Measurements from ENCODE around the gene SLC37A2. TPM values are rescaled to one million over a fixed set of nuclear protein-coding genes. Genes with fewer than 3 reads are reported as not detected.

The SLC37A2 gene
- total RNA-seq, 2 donors from 2014 or later, result 1.6 to 2.6 TPM

DNA sequence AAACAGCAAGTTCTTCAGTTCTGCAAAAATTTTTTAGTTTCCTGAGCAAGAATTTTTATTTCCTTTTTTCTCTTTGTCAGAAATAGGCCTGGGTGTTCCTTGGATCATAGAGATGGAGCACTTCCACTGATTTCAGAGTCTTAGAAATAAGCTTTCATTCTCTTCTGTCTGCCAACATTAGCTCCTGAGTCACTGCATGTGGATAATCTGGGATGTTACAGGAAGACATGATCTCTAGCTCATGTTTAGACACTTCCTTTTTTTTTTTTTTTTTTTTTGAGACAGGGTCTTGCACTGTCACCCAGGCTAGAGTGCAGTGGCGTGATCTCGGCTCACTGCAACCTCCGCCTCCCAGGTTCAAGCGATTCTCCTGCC is 61.5 kb downstream of the SLC37A2 start:
- Mint-ChIP-seq H3K36me3 (ENCODE audit: low read depth) (no peaks in the 10 kb centered on the region), H3K27me3 (peaks cover 47% of the 10 kb centered on the region), H3K9me3 (no peaks in the 10 kb centered on the region), H3K4me3 (no peak overlapping the region), H3K4me1 (no peaks in the 10 kb centered on the region), H3K27ac (no peak overlapping the region)
- ATAC-seq (replicated peaks), result no peak

DNA sequence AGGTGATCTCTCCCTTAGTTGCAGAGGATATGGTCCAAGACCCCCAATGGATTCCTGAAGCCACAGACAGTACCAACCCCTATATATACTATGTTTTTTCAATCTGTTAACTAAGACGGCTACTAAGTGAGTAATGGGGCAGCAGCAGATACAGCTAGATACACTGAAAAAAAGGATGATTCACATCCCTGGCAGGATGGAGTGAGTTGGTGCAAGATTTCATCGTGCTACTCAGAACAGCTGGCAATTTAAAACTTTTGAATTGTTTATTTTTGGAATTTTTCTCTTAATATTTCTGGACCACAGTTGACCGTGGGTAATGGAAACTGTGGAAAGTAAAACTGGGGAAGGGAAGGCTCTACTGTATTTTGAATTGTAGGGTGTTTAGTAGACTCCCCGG is 65.3 kb downstream of the SLC37A2 start:
- no peak for ATAC-seq (replicated peaks)
- no peaks in the 10 kb centered on the region for H3K9me3 Mint-ChIP-seq
- H3K27me3 Mint-ChIP-seq, result peaks cover 49% of the 10 kb centered on the region
- H3K36me3 Mint-ChIP-seq (ENCODE audit: low read depth), result no peaks in the 10 kb centered on the region
- no peaks in the 10 kb centered on the region for H3K4me1 Mint-ChIP-seq
- no peak overlapping the region for H3K27ac Mint-ChIP-seq
- H3K4me3 Mint-ChIP-seq, result no peak overlapping the region

DNA sequence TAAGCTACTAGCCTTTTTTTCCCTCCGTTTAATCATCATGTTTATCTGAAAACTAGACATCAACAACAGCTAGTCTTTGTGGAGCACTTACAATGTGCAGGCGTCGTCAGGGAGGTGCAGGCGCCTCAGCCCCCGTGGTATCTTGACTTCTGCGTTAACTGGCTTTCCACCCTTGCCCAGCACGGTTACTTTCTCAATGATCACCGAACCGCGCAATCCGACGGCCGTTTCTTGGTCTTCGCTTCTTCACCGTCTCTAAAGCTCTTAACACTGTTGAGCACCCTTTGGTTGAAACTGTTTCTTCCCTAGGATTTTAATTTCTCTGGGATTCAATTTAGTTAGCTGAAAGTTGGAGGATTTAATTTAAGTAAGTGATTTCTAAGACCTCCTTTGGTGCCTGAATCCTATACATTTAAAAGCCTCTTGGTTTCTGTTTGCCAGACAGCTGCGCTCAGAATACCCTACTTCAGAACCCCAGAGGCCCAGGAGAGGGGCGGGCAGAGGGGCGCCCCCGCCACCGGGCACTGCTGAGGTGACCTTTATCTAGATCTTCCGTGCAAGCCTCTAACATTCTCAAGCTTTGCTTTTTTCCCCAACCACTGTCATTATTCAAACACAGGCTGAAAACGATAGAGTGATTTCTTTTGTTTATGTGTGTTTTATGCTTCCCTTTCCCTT is 66.3 kb downstream of the SLC37A2 start:
- Mint-ChIP-seq H3K4me3 (no peak overlapping the region), H3K9me3 (no peaks in the 10 kb centered on the region), H3K4me1 (no peaks in the 10 kb centered on the region), H3K27me3 (peaks cover 56% of the 10 kb centered on the region), H3K27ac (no peak overlapping the region), H3K36me3 (ENCODE audit: low read depth) (no peaks in the 10 kb centered on the region)
- no peak for ATAC-seq (replicated peaks)

DNA sequence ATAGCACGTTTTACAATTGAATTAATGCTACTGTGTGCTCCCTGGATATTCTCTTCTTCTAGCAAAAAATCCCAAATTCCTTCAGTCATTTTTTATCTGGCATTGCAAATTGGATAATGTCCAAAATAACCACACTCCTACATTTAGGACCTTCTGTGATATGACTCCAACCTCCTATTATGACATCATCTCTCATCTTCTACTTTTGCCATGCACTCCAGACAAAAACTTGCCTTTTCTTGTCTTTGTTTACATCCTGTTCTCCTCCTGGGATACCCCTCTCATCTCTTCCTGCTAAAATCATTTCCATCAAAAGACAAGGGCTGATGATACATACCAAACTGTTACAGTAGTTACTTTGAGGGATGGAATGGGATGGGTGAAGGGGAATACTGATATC is 69.0 kb downstream of the SLC37A2 start:
- Mint-ChIP-seq H3K27ac (no peak overlapping the region), H3K36me3 (ENCODE audit: low read depth) (no peaks in the 10 kb centered on the region), H3K27me3 (peaks cover 62% of the 10 kb centered on the region), H3K9me3 (no peaks in the 10 kb centered on the region), H3K4me3 (no peak overlapping the region), H3K4me1 (no peaks in the 10 kb centered on the region)
- no peak for ATAC-seq (replicated peaks)

DNA sequence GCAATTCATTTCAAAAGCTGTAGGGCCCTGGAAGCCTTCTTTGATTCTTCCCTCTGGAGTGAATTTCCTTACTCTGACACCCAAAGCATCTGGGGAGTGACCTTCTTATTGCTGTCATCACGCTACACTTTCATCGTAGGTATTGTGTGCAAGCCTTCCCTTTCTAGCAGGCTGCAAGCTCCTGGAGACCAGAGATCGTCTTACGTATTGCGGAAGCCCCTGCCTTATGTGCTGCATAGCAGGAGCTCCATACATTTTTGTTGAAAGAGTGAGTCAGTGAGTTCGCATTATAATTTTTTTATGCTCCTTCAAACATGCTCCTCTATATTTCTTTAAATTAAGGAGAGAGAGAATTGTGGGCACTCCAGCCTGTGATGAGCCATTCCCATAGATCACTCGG is 69.5 kb downstream of the SLC37A2 start:
- H3K27me3 Mint-ChIP-seq, result peaks cover 56% of the 10 kb centered on the region
- ATAC-seq (replicated peaks), result no peak
- H3K36me3 Mint-ChIP-seq (ENCODE audit: low read depth), result no peaks in the 10 kb centered on the region
- H3K4me1 Mint-ChIP-seq, result no peaks in the 10 kb centered on the region
- H3K4me3 Mint-ChIP-seq, result no peak overlapping the region
- H3K9me3 Mint-ChIP-seq, result no peaks in the 10 kb centered on the region
- H3K27ac Mint-ChIP-seq, result no peak overlapping the region

DNA sequence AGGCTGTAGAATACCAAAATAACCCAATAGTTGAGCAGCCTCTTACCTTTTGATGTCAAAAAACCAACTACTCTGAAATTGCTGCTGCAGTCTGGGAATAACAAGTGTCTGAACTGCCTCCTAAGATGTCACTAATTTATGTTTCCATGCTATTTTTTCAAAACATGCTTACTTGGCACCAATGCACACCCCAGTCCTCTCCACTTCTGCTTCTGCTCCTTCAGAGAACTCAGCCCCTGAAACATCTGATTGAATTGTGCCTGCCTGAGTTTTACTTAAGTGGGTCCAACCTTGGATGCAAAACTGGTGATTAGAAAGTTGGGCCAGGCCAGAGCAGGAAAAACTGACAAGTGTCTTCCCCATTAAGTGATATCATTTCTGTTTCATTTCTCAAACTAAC is 72.9 kb downstream of the SLC37A2 start:
- no peaks in the 10 kb centered on the region for H3K9me3 Mint-ChIP-seq
- no peaks in the 10 kb centered on the region for H3K36me3 Mint-ChIP-seq (ENCODE audit: low read depth)
- no peaks in the 10 kb centered on the region for H3K4me1 Mint-ChIP-seq
- no peak overlapping the region for H3K4me3 Mint-ChIP-seq
- ATAC-seq (replicated peaks), result no peak
- no peak overlapping the region for H3K27ac Mint-ChIP-seq
- H3K27me3 Mint-ChIP-seq, result peaks cover 41% of the 10 kb centered on the region

DNA sequence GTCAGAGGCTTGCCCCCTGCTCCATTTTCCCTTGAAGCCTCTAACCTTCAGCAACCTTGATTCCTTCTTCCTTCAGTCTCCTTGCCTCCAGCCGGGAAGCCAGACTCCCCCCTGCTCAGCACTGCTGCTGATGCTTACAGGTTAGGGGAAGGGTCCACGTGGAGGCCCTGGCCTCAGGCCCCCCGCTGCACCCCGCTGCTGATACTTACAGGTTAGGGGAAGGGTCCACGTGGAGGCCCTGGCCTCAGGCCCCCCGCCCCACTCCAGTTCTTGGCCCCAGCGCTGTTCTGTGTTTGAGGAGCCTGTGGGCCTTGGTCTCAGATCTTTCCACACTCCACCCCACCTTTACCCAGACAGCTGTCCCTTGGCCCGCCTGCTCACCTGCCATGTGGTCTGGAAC is 75.9 kb downstream of the SLC37A2 start:
- H3K36me3 Mint-ChIP-seq (ENCODE audit: low read depth), result no peaks in the 10 kb centered on the region
- ATAC-seq (replicated peaks), result no peak

DNA sequence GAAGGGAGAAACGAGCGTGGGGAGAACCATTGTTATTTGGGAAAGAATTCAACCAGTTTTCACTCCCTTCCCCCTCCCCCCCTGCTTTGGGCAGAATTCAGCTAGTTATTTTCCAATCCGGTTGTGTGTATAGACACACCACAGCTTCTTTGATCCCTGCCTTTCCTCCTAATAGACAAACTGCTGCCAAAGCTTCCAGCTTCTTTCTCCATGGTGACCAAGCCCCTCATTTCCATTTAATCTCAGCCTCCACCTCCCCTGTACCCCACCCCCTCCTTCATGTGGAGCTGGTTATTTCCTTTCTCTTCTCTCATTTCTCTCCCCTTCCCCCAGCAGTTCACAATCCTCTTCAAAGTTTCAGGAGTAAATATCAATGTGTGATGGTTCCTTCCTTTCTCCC is 76.7 kb downstream of the SLC37A2 start:
- Mint-ChIP-seq H3K36me3 (ENCODE audit: low read depth) (no peaks in the 10 kb centered on the region), H3K9me3 (no peaks in the 10 kb centered on the region), H3K27ac (no peak overlapping the region), H3K27me3 (peaks cover 36% of the 10 kb centered on the region), H3K4me1 (peaks cover 5% of the 10 kb centered on the region), H3K4me3 (no peak overlapping the region)
- no peak for ATAC-seq (replicated peaks)

More for the DNA sequence above, 75.9 kb downstream of the SLC37A2 start:
- Mint-ChIP-seq H3K27me3 (peaks cover 37% of the 10 kb centered on the region), H3K4me1 (peaks cover 5% of the 10 kb centered on the region), H3K4me3 (no peak overlapping the region), H3K9me3 (no peaks in the 10 kb centered on the region), H3K27ac (no peak overlapping the region)

Other genes with a start within 250 kb of the SLC37A2 start
- 1 to 10 TPM; 8.1 TPM for gene ROBO3, start 197.9 kb upstream of the SLC37A2 start, total RNA-seq
- not detected for gene ROBO4, start 165.4 kb upstream of the SLC37A2 start, total RNA-seq
- gene HEPN1, start 144.1 kb upstream of the SLC37A2 start, total RNA-seq, result not detected
- gene HEPACAM, start 127.3 kb upstream of the SLC37A2 start, total RNA-seq, result not detected
- gene CCDC15, start 109.1 kb upstream of the SLC37A2 start, total RNA-seq, result 1 to 10 TPM; 5.5 to 8.7 TPM
- gene TMEM218, start 48.3 kb downstream of the SLC37A2 start, total RNA-seq, result 10 to 100 TPM; 11.3 to 14.2 TPM
- gene PKNOX2, start 101.4 kb downstream of the SLC37A2 start, total RNA-seq, result not detected

All from activated T-helper 17 cell treated with anti-CD3 and anti-CD28 coated beads, Interleukin-2, amount 50 U/mL, for 72 hours (primary cell).